ENCODE results near the gene TNRC6C. TPM values are rescaled to one million over a fixed set of nuclear protein-coding genes. Genes with fewer than 3 reads are reported as not detected.

Gene TNRC6C
- total and polyA plus RNA-seq, 9 of the 15 experiments (the other 6 are each of a cell fraction or from before 2014, with no cell fraction given), result 0.20 to 4.9 (median 2.3) TPM

GRCh38 chr17:78039581-78039980 lies 81.1 kb downstream of the TNRC6C start:
- ChIA-PET POLR2A (interaction anchor here (0.7 to 1.5 kb wide), 2 partner anchors 10 to 137 kb away, joined by 3 to 5 read pairs; no protein-coding TSS in a partner anchor), CTCF (ENCODE audit: low intra/inter-chr PET ratio) (no interaction called here)
- no peak for DNase-seq (ENCODE audit: extremely low read depth in 1 of 4, low spot score in 3 of 4)
- TF ChIP-seq BDP1 (IDR thresholded peaks at IDR 0.05; ENCODE audit: insufficient read depth, insufficient read length), result no peak
- no peak for TF ChIP-seq MAZ (CRISPR knock-in tag; conservative IDR thresholded peaks at IDR 0.05 in 1 of 2, IDR thresholded peaks at IDR 0.05 in 1 of 2)
- no peak for TF ChIP-seq C11orf30 (IDR thresholded peaks at IDR 0.05; ENCODE audit: low read depth)
- no peak for TF ChIP-seq MEF2D (tag; conservative IDR thresholded peaks at IDR 0.05; ENCODE audit: low read depth)
- no peak for TF ChIP-seq SUPT5H (IDR thresholded peaks at IDR 0.05)
- TF ChIP-seq PHB2 (IDR thresholded peaks at IDR 0.05; ENCODE audit: low read depth), result no peak
- TF ChIP-seq ZNF668 (CRISPR knock-in tag; IDR thresholded peaks at IDR 0.05), result no peak
- no peak for TF ChIP-seq E2F1 (CRISPR knock-in tag; IDR thresholded peaks at IDR 0.05)
- no peak for TF ChIP-seq ZFP36 (IDR thresholded peaks at IDR 0.05; ENCODE audit: low read depth, low read length, partially characterized antibody)
- TF ChIP-seq ARID4B (CRISPR knock-in tag; IDR thresholded peaks at IDR 0.05), result no peak
- no peak for TF ChIP-seq ZNF57 (CRISPR knock-in tag; IDR thresholded peaks at IDR 0.05)
- no peak for TF ChIP-seq HMG20B (CRISPR knock-in tag; IDR thresholded peaks at IDR 0.05)
- no peak for TF ChIP-seq E2F6 (IDR thresholded peaks at IDR 0.05; ENCODE audit: borderline replicate concordance in 1 of 2, extremely low read depth in 1 of 2, insufficient read depth in 1 of 2, insufficient read length in 1 of 2, low read depth in 1 of 2, low read length in 1 of 2, poor library complexity in 1 of 2, severe bottlenecking in 1 of 2)
- no peak for TF ChIP-seq HMGXB4 (CRISPR knock-in tag; IDR thresholded peaks at IDR 0.05)
- intact Hi-C loops (cut with micrococcal nuclease) (no loop called here), in situ Hi-C loops (cut with MboI) (no loop called here)
- ATAC-seq, result no peak
- BruUV-seq (replicated peaks), result no TSS peak
- peaks cover 9 to 12% of the 10 kb centered on the region in 2 experiments; a peak in 4 of 5 replicates for H3K4me1 ChIP-seq (replicated peaks in 1 of 2; ENCODE audit: control insufficient read depth in 2 of 2, insufficient read depth in 2 of 2, low read length in 2 of 2)
- H2AFZ ChIP-seq (ENCODE audit: low read depth, low read length), result no peak overlapping the region
- H3K36me3 ChIP-seq (ENCODE audit: control insufficient read depth, insufficient read depth, low read length), result peaks cover 5% of the 10 kb centered on the region; the same call in 1 of the 3 replicates
- no peak overlapping the region for H3K27ac ChIP-seq (ENCODE audit: extremely low read depth, low read depth, low read length)
- no peak for FAIRE-seq
- no peaks in the 10 kb centered on the region for H3K79me2 ChIP-seq (ENCODE audit: control insufficient read depth, insufficient read depth, low read length)
- H3K4me2 ChIP-seq (ENCODE audit: insufficient read depth, low read length), result no peak overlapping the region
- H4K20me1 ChIP-seq (replicated peaks; ENCODE audit: control insufficient read depth, insufficient read depth, low read length), result no peaks in the 10 kb centered on the region
- no peaks in the 10 kb centered on the region for H3K9me3 ChIP-seq (replicated peaks; ENCODE audit: control insufficient read depth, insufficient read depth, low read depth, low read length)
- H3K4me3 ChIP-seq, result no peak overlapping the region
- no peaks in the 10 kb centered on the region for H3K9me1 ChIP-seq (ENCODE audit: control insufficient read depth, insufficient read depth, low read length)
- 58% methylated on average over 5 of the region's 5 CpGs for WGBS (ENCODE audit: insufficient coverage, low coverage, missing lambda C conversion rate)
- peak overlapping the region in 1 of 2 experiments; percentile 18; a peak in 1 of 4 replicates for H3K9ac ChIP-seq (ENCODE audit: insufficient read depth in 1 of 2, low read depth in 2 of 2, low read length in 2 of 2)
- H3K27me3 ChIP-seq (ENCODE audit: control insufficient read depth in 2 of 2, insufficient read depth in 2 of 2, low read length in 2 of 2), result no peaks in the 10 kb centered on the region
